ENCODE results near the gene FOCAD. TPM values are rescaled to one million over a fixed set of nuclear protein-coding genes. Genes with fewer than 3 reads are reported as not detected.

Gene FOCAD
- total and polyA plus RNA-seq, 2 of the 8 experiments (the other 6 are each of a cell fraction or from before 2014, with no cell fraction given) = 22.0 to 38.4 TPM

- no peak overlapping the region for H2BK15ac ChIP-seq (ENCODE audit: low read length)
- no peak overlapping the region for H3K9ac ChIP-seq (replicated peaks in 1 of 4; ENCODE audit: extremely low read depth in 1 of 4, low read depth in 3 of 4, low read length in 3 of 4)
- FAIRE-seq (no peak), DNase-seq (ENCODE audit: low read depth in 1 of 2, low spot score in 2 of 2) (no peak)
- no peak overlapping the region for H2BK20ac ChIP-seq (ENCODE audit: low read length)
- H3K4me3 ChIP-seq (ENCODE audit: extremely low read depth in 1 of 4, insufficient read depth in 2 of 4, low read depth in 3 of 4, low read length in 4 of 4) = no peak overlapping the region
- no peak overlapping the region for H3K4me2 ChIP-seq (ENCODE audit: insufficient read depth in 1 of 2, low read depth in 2 of 2, low read length in 2 of 2)
- no peak overlapping the region for H2BK5ac ChIP-seq (ENCODE audit: low read depth, low read length)
- H2BK120ac ChIP-seq (replicated peaks; ENCODE audit: low read depth, low read length) = no peak overlapping the region
- no peak overlapping the region for H3K56ac ChIP-seq (replicated peaks; ENCODE audit: insufficient read length, low read depth, low read length)
- WGBS, 2 experiments (ENCODE audit: extremely low coverage in 1 of 2, insufficient coverage in 1 of 2, insufficient read length in 1 of 2, insufficient replicate concordance in 2 of 2, low coverage in 1 of 2, low lambda C conversion rate in 2 of 2, missing lambda C conversion rate in 1 of 2) = 84% methylated on average over 3 of the region's 3 CpGs; no CpG with 5 or more reads in 1 of the 2 experiments
- no peaks in the 10 kb centered on the region for H3K23me2 ChIP-seq (ENCODE audit: low read depth, low read length)
- H4K91ac ChIP-seq (replicated peaks; ENCODE audit: insufficient read length, low read length) = no peak overlapping the region
- no peak overlapping the region for H3K14ac ChIP-seq (ENCODE audit: insufficient read length)
- H2BK12ac ChIP-seq (ENCODE audit: low read depth, low read length) = no peak overlapping the region
- H3K27me3 ChIP-seq (replicated peaks in 1 of 4; ENCODE audit: control insufficient read depth in 3 of 4, extremely low read depth in 1 of 4, insufficient read depth in 3 of 4, low read length in 3 of 4) = no peaks in the 10 kb centered on the region
- peaks cover 0 to 20% (median 4%) of the 10 kb centered on the region in 4 experiments; a peak in 3 of 8 replicates for H3K36me3 ChIP-seq (ENCODE audit: control insufficient read depth in 2 of 4, insufficient read depth in 4 of 4, low read length in 3 of 4)
- H3K79me2 ChIP-seq (ENCODE audit: control insufficient read depth in 1 of 2, insufficient read depth in 2 of 2, low read length in 2 of 2) = no peaks in the 10 kb centered on the region
- no peak overlapping the region for H2AK5ac ChIP-seq (ENCODE audit: low read depth, low read length)
- no peak overlapping the region for H3K27ac ChIP-seq (ENCODE audit: low read depth, low read length)
- no peak overlapping the region for H3K4ac ChIP-seq (replicated peaks; ENCODE audit: insufficient read length, low read depth, low read length)
- ChIA-PET CTCF (ENCODE audit: partially characterized antibody) (interaction anchor here (1.1 kb wide), 2 partner anchors 96 to 97 kb away, joined by 4 read pairs; no protein-coding TSS in a partner anchor), POLR2A (ENCODE audit: partially characterized antibody) (no interaction called here)
- no peak overlapping the region for H4K8ac ChIP-seq (ENCODE audit: extremely low read depth, insufficient read depth, low read length)
- H3K9me3 ChIP-seq (ENCODE audit: insufficient read depth in 2 of 2, low read depth in 1 of 2, low read length in 1 of 2) = no peaks in the 10 kb centered on the region
- no peaks in the 10 kb centered on the region for H3K79me1 ChIP-seq (ENCODE audit: low read depth, low read length)
- H4K20me1 ChIP-seq (replicated peaks in 1 of 2; ENCODE audit: control insufficient read depth in 1 of 2, insufficient read depth in 2 of 2, low read length in 2 of 2) = no peaks in the 10 kb centered on the region
- H3K18ac ChIP-seq (ENCODE audit: extremely low read depth, low read length) = no peak overlapping the region
- no peaks in the 10 kb centered on the region for H3K4me1 ChIP-seq (replicated peaks in 1 of 4; ENCODE audit: control insufficient read depth in 3 of 4, insufficient read depth in 4 of 4, low read length in 3 of 4)
- H3K23ac ChIP-seq (ENCODE audit: insufficient read length) = no peak overlapping the region
- H4K5ac ChIP-seq (ENCODE audit: insufficient read length, low read depth, low read length) = no peak overlapping the region
- H2AFZ ChIP-seq (ENCODE audit: low read length) = no peak overlapping the region
- no peak for TF ChIP-seq CTCF (IDR thresholded peaks at IDR 0.05; ENCODE audit: control extremely low read depth in 1 of 3, insufficient read depth in 1 of 3, low read depth in 1 of 3, low read length in 3 of 3)
- TF ChIP-seq TBP (IDR thresholded peaks at IDR 0.05; ENCODE audit: low read depth, low read length) = no peak
- no peak for TF ChIP-seq BCL11A (IDR thresholded peaks at IDR 0.05; ENCODE audit: low read depth in 2 of 2, low read length in 2 of 2)
- no peak for TF ChIP-seq CHD1 (IDR thresholded peaks at IDR 0.05; ENCODE audit: low read depth, low read length)
- no peak for TF ChIP-seq TAF7 (optimal IDR thresholded peaks at IDR 0.05; ENCODE audit: borderline replicate concordance, low read depth, low read length)
- TF ChIP-seq SAP30 (IDR thresholded peaks at IDR 0.05; ENCODE audit: insufficient read depth, insufficient replicate concordance, low read length) = no peak
- TF ChIP-seq CHD2 (IDR thresholded peaks at IDR 0.05; ENCODE audit: low read length) = no peak
- TF ChIP-seq TCF12 (IDR thresholded peaks at IDR 0.05; ENCODE audit: low read depth, low read length) = no peak
- TF ChIP-seq HDAC2 (IDR thresholded peaks at IDR 0.05; ENCODE audit: borderline replicate concordance in 1 of 2, low read depth in 2 of 2, low read length in 2 of 2) = no peak
- TF ChIP-seq CBX8 (IDR thresholded peaks at IDR 0.05; ENCODE audit: borderline replicate concordance, low read depth, low read length) = no peak
- no peak for TF ChIP-seq KDM1A (IDR thresholded peaks at IDR 0.05; ENCODE audit: borderline replicate concordance, low read length)
These were observed 296.9 kb downstream of the FOCAD start for GRCh38 chr9:20980832-20981455.

All from H1 (cell line).